GM19455 (cell line): ENCODE results near the gene LCE5A.
"Not testable (repeated sequence)": the region's sequence is repeated elsewhere in the genome, so short reads cannot be mapped to it uniquely, and the experiment has no call there.

ENCODE experiments used
- ATAC-seq: cut with Tn5 transposase; IDR thresholded peaks from one replicate; pipeline ENCODE4 v1.9.1; 2021; ENCODE audit not compliant: unreplicated experiment

The LCE5A gene

GRCh38 chr1:152515434-152515783 is 4.8 kb downstream of the LCE5A start:
- no peak for ATAC-seq

GRCh38 chr1:152516082-152516481 is 5.5 kb downstream of the LCE5A start:
- no peak for ATAC-seq

DNA sequence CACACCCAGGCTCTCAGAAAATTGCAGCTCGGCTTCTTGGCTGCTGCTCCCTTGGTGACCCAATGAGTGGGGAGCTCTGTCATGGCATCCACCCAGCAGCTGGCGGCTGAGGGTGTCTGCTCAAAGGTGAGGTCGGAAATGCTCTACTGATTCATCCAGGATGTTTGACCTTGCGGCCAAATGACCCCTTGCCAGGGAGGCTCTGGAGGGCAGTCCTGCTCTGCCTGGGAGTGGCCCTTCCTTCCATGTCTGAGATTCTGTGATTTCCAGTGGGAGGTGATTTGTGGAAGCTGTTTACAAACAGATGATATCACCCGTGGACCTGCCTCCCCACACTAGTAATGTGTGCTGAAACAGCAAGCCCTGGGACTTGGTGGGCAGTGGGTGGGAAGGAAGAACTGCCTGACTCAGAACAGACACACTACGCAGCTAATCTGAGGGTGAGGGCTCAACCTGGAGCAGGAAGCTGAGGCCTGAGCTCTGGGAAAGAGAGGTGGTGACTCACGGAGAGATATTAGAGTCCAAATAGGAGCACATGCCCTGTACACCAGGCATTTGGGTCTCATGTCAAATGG is 6.7 kb downstream of the LCE5A start:
- ATAC-seq: no peak

DNA sequence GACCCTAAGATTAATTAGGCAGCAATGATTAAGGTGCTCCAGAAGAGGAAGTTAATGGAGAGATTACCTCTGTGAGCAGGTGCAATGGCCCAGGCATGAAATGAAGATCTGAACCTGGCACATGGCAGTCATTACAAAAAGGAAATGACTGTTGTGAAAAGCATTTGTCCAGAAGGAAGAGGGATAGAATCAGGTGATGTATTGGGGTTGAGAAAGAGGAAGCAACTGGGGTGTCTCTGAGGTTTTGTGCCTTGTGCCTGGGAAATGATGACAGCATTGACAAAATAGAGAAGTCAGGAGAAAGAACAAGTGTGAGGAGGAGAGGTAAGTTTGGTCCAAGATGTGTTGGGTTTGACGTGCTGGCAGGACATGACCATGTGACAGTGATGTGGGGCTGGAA is 9.2 kb downstream of the LCE5A start:
- ATAC-seq: no peak

GRCh38 chr1:152520561-152521090 is 10.0 kb downstream of the LCE5A start:
- ATAC-seq: no peak

- no peak for ATAC-seq
Observed at GRCh38 chr1:152525080-152525641, 14.6 kb downstream of the LCE5A start.

DNA sequence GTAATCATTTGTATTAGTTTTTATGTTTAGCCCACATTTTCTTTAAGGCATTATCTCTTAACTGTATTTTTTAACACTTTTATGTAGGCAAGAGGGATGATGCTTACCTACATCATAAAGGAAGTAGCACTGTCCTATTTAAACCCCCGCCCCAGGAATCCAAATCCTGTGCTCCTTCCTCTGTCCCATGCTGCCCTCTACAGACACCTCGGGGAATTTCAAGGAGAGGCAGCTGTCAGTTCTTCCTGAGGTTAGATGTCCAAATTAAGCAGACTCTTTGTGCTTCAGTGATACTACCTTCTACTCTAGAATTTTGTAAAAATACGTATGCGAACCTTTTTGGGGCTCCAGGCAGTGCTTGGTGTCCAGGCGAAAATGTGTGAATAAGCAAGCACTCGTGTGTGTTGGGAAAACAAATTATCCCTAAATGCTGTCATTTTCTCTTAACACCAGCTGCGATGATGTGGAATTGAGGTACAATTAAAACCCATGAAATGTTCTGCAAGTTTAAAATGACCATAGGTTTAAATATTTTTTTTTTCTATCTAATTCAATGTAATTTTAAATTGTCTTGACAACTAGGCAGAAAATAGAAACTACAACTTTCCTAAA is 22.8 kb downstream of the LCE5A start:
- ATAC-seq: no peak

- no peak for ATAC-seq
Observed at GRCh38 chr1:152535774-152536173, 25.2 kb downstream of the LCE5A start.

DNA sequence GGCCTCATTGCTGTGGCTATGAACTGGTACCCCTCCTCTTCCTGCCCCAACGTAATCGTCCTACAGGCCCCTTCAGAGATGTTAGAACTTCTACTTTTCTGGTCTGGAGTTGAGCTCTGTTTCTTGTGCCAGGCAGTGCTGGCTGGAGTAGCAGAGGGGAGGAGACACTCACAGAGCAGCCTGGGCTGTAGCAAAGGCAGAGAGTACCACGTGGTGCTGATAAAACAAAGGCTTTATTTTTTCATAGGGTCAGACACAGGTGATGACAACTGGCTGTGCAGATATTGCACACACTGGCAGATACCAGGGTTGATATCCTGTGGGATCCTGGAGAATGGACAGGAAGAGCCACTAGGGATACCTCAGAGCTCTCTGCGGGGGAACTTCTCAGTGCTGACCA is 26.9 kb downstream of the LCE5A start:
- ATAC-seq: no peak

- no peak for ATAC-seq
Observed at GRCh38 chr1:152539901-152540300, 29.3 kb downstream of the LCE5A start.

DNA sequence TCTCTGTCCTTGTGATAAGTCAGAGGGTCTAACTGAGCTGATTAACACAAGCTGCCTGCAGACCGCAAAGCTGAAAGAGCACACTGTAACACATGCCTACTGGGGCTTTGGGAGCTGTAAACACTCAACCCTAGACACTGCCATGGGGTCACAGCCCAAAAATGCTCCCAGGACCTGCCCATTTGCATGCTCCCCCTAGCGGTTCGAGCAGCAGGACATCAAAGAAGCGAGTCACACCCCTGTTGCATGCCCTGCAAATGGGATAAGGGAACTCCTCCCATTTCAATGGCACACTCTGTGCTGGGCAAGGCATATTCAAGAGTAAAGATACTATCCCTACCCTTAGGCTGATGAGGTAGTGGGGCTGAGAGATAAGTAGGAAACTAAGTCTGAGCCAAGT is 33.2 kb downstream of the LCE5A start:
- ATAC-seq: no peak

GRCh38 chr1:152546704-152547103 is 36.1 kb downstream of the LCE5A start:
- no peak for ATAC-seq

DNA sequence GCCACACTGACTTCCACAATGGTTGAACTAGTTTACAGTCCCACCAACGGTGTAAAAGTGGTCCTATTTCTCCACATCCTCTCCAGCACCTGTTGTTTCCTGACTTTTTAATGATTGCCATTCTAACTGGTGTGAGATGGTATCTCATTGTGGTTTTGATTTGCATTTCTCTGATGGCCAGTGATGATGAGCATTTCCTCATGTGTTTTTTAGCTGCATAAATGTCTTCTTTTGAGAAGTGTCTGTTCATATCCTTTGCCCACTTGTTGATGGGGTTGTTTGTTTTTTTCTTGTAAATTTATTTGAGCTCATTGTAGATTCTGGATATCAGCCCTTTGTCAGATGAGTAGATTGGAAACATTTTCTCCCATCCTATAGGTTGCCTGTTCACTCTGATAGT is 37.8 kb downstream of the LCE5A start:
- not testable (repeated sequence) for ATAC-seq
